HTR-8/SVneo (cell line): Measurements from ENCODE around the gene FAM222A.

ENCODE experiments used
- DNase-seq: peaks from one replicate; pipeline ENCODE4 v3.0.0; 2011; ENCODE audit warnings: low spot score, mixed read lengths; ENCODE audit not compliant: insufficient read length
- FAIRE-seq: peaks from 2 replicates; lab custom pipeline; 2011; peaks lifted over from hg19 to GRCh38; lab: Jason Lieb, UNC

The FAM222A gene

DNA sequence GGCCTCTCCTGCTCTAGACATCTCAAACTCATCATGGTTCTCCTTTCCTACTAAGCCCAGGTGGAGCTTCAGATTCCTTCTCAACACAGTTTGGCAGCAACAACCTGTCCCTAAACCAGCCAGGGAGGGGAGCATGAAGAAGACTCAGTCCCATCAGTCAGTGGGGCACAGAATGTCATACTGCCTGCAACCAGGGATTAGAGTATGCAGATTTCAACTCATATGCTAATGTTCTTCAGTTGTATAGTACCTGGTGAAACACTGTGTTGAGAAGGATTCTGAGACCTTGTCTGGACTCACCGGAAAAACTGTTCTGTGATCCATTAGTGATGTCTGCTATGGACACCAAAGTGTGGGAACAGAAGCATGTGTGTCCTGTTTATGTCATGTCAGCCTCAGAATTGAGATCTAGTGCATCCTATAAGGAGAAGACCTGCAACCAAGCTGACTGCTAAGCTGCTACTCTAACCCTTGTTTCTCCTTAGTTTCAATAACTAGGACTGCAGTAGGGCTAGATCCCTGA lies 76.0 kb downstream of the FAM222A start:
- FAIRE-seq (peak; percentile 16), DNase-seq (no peak)

DNA sequence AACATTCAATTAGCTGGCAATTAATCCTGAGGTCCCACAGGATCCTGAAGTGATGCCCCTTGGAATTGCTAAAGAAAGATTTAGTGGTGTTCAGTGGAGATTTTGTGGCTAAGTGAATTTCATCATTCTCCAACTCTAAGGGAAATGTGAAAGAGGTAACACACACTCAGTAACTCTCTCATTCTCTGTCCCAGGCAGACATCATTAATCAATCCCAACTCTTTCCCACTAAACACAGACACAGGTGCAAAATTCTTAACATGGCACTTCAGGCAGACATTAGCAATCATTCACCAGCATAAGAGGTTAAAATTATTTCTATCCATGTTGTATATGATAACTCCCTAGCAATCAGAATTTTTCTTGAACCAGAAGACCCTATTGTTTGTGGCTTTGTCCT lies 79.4 kb downstream of the FAM222A start:
- FAIRE-seq: no peak
- DNase-seq: no peak

DNA sequence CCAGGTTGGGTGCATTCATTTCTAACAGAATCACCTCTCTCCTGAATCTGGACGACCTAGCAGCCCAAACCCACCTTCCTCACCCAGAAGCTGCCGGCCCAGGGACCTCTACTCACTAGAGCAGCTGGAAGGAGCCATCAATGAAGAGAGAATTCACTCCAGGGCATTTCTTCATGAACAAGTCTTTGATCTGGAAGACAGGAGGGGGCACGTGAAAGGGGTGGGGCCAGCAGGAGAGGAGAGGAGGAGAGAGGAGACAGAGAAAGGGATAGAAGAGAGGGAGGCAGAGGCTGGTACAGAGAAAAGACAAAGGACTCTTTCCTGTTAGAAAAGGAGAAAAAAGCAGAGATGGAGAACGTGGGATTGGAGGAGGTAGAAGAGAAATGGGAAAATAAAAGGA lies 79.8 kb downstream of the FAM222A start:
- no peak for DNase-seq
- FAIRE-seq: no peak

DNA sequence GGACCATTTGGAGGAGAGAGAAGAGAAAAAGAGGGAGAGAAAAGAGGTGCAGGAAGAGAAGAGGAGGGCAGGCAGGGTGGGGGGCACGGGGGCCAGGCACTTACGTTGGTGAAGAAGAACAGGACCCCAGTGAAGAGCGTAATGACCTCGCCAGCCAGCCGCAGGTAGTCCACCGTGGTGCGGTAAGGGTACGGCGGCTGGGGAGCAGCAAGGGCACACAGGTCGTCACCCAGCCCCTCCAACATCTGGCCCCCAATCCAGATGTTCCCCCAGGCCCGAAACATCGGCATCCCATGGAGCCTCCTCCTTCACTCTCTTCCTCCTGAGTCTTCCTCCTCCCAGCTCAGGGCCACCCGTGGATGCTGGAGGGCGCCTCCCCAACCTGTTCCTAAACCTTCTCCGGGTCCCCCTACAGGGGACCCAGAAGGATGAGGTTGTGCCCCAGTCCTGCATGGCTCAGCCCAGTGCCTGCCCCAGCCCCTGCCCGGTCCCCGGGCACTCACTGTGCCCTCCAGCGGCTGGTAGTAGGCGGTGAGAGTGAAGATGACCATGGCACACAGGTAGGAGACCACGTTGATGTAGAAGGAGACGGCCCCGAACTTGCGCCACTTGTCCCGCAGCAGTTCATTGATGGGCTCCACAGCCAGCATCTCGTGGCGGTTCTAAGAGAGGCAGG lies 80.3 kb downstream of the FAM222A start:
- DNase-seq (no peak), FAIRE-seq (no peak)

DNA sequence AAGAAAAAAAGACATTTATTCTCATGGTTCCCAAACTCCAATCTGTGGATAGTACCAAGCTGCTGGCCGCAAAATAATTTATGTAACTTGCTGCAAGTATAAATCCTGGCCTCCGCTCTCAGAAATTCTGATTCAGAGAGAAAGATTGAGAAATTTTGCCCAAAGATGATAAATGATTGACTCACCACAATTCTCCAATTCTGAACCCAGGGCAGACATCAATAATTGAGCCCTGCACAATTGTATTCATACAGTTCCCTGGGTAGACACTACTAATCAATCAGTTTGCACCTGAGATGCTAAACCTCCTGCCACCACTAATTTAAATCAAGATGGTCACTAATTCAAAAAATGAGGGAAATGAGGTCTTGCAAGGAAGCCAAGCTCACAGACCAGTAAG lies 81.4 kb downstream of the FAM222A start:
- DNase-seq (no peak), FAIRE-seq (no peak)

DNA sequence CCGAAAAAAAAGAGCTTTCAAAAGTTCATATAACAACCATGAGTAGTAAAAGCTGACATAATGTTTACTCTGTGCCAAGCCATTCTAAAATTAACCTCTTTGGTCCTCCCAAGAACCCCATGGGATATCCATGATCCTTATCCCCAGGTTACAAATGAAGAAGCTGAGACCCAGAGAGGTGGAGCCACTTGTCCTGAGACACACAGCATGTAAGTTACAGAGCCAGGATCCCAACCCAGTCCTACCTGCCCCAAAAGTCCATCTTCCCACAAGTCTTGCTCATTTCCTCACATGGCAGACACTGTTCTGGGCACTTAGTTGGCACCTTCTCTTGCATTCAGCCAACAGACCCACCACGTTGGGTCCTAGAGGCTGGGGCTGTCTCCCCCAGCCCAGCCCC lies 82.4 kb downstream of the FAM222A start:
- DNase-seq (no peak), FAIRE-seq (no peak)

DNA sequence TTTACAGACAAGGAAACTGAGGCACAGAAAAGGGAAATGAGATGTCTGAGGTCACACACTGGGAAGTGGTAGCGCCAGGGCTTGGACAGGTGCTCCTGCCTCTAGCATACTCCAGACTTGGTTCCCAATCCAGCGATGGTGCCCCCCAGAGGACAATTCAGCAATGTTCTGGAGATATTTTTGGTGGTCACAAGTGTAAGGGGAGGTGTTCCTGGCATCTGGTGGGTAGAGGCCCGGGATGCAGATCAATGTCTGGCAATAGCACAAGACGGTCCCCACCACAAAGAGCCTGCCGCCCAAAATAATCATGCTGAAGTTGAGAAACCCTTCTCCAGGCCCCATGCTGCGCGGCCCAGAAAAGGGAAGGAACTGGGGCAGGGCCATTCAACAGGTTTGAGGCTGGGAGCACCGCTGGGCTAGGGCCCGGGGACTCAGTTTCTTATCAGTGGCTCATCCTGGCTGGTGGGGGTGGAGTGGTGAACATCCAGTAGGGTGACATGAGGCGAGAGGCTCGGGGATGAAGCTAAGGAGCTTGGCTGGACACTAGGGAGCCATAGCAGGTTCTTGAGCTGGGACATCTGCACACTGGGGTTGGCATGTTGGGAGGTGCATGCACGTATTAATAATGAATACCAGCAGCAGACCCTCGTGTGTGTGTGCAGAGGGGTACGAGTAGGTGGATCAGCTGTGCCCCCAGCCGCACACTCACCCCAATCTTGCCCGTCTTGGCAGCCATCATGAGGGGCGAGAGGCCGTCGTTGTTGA lies 84.5 kb downstream of the FAM222A start:
- FAIRE-seq (no peak), DNase-seq (no peak)

DNA sequence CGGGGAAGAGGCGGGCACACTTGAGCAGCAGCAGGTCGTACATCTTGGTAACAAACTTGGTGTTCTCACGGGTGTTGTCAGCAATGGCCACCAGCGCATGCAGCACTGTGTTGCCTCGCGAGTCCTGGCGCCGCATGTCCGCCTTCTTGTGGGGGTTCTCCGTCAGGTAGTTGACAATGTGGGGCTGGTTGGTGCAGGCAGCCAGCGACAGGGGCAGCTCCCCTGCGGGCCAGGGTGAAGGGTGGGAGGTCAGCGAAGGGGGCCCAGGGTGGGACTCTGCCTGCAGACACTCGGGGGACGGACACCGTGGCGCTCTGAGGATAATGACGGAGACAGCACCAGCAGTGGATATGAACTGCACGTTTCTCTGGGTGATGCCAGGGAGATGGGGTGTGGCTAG lies 85.1 kb downstream of the FAM222A start:
- DNase-seq (no peak), FAIRE-seq (no peak)

DNA sequence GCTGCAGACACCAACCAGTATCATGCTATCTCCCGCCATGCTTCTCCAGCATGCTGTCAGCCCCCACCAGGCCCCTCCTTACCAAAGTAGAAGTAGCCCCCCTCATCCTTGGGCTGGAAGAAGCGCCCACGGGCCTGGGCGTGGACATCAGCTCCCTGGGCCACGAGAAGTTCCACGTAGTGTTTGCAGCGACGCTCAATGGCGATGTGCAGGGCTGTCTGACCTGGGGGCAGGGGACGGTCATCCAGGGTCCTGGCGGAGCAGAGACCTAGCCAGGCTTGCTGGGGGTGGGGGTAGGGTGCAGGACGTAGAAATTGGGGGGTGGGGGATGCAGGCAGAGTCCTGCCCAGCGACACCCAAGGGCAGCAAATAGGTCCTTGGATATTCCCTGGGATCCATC lies 86.9 kb downstream of the FAM222A start:
- no peak for FAIRE-seq
- no peak for DNase-seq

DNA sequence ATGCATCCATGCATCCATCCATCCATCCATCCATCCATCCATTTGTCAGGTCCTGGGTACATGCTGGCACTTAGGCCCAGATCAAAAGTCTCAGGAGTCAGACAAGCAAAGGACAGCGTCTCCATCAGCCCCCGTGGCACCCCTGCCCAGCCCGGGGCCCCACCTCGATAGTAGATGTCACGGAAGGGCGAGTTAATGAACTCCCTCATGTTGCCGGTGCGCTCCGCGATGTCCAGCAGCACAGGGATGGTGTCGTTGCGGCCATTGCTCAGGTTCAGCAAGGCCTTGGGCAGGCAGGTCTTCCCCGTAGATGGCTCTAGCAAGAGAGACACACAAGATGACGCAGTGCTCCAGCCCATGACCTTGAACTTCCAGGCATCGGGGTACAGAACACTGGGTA lies 89.2 kb downstream of the FAM222A start:
- no peak for DNase-seq
- no peak for FAIRE-seq

DNA sequence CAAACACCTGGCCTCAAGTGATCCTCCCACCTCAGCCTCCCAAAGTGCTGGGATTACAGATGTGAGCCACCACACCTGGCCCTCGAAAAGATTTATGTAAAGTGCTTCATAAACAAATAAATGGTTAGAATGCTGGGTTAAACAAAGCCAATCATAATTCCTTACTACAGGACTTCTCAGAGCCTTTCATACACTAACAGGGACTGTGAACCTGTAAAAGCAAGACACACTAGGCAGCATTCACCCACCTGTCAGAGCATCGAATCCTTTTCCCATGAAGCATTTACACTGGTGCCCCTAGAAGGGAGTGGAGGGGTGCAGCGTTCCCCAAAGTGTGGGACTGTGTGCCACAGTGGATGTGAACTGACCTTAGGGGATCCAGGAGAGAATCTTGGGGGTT lies 90.1 kb downstream of the FAM222A start:
- DNase-seq: no peak
- FAIRE-seq: no peak

DNA sequence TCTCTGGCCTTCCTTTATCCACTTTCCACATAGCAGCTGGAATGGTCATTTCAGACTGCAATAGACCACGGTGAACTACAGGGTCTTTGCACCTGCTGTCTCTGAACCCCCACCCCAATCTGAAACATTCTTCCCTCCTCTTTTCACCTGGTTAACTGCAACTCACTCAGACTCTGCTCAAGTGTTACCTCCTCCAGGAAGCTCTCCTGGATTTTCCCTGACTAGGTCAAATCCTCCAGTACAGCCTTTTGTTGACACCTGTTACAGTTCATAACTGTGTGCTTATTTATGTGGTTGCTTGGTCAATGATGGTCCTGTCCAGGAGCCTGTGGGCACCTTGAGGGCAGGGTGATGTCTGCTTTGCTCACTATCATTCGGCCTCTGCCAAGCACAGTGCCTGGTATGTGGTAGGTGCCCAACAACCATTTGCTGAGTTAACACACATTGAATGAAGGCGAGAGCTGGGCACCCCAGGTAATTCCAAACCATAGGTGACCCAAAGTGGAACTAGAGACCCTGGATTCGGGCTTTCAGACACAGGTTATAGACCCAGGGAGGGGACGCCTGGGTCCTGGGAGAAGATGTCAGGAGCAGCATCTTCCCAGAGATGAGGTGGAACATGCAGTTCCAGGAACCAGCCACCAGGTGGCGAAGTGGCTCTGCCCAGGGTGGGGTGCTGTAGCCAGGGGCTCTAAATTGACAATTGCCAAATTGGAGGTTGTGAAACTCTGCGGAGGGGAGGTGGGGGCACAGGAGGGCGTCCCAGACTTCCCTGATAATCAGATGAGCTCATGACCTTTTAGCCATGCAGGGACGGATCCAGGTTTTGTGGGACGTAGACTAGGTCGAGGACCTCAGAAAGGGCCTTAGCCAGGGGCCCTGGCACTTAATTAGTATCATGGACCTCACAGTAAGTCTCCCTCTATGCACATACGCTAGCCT lies 91.5 kb downstream of the FAM222A start:
- DNase-seq: peak; percentile 83
- peak; percentile 66 for FAIRE-seq

DNA sequence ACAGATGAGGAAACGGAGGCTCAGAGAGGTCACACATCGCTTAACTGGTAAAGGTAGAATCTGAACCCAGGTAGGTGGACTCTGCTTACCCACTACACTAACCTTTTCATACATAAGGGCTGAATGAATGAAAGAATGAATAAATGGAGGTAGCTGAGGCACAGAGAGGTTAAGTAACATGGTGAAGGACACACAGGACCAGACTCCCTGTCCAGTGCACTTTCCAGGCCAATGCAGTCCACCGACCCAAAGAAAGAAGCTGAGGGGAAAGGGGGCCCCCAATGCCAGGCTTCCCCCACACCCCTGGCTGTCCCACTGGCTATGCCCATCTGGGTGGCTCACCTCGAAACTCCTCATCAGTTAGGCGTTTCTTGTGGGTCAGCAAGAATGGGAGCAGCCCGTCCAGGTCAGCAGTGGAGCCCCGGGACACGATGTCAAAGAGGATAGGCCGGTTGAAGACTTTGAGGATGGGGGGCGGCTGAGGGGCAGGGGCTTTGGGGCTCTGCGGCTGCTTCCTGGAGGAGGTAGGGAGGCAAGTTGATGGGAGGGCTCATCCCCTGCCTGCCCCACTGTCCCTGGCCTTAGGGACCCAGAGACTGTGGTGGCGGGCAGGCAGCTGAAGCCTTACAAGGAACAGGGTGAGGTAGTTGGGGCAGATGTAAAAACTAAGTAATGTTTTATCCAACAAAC lies 94.5 kb downstream of the FAM222A start:
- FAIRE-seq: no peak
- DNase-seq: no peak

DNA sequence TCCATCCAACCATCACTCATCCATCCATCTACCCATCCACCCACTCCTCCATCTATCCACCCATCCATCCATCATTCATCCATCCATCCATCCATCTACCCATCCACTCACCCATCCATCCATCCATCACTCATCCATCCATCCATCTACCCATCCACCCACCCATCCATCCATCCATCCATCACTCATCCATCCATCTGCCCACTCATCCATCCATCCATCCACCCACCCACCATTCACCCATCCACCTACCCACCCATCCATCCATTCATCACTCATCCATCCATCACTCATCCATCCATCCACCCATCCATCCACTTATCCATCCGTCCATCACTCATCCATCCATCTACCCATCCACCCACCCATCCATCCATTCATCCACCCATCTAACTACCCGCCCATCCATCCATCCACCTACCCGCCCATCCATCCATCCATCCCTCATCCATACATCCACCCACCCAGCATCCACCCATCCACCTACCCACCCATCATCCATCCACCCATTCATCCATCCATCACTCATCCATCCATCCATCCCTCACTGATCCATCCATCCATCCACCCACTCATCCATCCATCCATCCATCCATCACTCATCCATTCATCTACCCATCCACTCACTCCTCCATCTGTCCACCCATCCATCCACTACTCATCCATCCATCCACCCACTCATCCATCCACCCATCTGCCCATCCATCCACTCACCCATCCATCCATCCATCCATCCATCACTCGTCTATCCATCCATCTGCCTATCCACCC lies 95.4 kb downstream of the FAM222A start:
- DNase-seq (no peak), FAIRE-seq (peak; percentile 23)

DNA sequence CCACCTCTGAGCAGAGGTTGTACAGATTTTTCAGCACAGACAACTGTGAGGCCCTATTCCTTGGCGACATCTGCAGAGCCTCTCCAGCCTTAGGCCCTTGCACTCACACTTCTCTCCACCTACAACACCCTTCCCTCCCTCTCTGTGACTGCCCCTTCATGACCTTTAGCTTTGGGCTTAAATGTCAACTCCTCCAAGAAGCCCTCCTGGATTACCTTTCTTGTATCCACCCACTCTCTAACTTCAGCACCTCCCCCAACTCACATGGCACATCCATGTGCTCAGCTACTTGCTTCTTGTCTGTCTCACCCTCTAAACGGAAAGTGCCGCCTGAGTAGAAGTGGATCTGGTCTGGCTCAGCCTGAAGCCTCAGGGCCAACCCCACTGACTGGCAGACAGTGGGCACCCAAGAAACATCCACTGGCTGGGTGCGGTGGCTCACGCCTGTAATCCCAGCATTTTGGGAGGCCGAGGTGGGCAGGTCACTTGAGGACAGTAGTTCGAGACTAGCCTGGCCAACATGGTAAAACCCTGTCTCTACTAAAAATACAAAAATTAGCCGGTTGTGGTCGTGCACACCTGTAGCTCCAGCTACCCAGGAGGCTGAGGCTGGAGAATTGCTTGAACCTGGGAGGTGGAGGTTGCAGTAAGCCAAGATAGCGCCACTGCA lies 97.5 kb downstream of the FAM222A start:
- FAIRE-seq (no peak), DNase-seq (no peak)

DNA sequence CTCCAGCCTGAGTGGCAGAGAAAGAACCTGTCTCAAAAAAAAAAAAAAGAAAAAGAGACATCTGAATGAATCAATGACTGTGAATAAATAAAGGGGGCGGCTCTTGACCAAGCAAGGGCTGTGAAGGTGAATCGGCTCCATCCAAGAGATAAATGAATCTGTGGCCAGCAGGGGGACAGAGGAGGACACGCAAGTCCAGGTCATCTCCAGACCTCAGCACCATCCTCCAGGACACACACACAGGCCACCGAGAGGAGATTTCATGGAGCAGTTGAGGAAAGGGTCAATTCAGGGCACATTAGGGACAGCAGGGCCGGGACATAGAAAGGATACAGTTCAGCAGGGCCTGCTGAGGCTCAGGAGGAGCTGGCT lies 98.0 kb downstream of the FAM222A start:
- no peak for DNase-seq
- no peak for FAIRE-seq

DNA sequence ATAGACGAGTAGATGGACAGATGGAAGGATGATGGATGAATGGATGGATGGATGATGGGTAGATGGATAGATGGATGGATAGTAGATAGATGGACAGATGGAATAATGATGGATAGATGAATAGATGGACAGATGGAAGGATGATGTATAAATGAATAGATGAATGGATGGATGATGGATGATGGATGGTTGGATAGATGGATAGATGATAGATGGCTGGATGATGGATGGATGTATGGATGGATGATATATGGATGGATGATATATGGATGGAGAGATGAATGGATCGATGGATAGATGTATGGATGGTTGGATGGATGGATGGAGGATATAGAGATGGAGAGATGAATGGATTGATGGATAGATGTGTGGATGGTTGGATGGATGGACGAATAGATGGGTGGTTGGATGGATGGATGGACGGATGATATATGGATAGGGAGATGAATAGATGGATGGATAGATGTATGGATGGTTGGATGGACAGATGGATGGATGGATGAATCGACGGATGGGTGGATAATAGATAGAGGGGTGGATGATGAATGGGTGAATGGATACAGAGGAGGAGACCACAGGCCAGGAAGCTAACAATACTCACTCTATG lies 100.3 kb downstream of the FAM222A start:
- DNase-seq: no peak
- FAIRE-seq: peak; percentile 69

DNA sequence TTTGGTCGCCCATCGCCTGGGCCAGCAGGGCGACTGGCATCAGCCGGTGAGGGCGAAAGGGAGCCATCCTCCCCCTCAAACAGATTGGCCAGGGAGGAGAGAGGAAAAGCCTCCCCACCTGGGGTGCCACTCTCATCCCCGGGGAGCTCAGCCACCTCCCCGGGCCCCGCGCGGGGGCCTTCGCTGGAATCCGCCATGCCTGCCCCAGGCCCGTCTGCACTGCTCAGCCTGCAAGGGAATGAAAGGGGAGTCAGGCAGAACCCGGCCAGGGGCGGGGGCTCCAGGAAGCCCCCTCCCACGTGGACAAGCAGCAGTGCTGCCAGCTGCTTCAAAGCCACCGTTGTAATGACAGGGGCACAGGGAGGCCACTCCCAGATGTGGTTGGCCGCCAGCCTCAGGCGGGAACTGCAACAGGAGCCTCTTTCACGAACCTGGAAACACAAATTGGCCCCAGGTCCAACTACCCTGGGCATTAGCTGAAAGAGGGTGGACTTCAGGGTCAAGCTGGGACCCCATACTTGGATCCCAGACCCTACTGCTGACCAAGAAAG lies 101.0 kb downstream of the FAM222A start:
- DNase-seq (no peak), FAIRE-seq (no peak)
